ENCODE data around the gene NSDHL.

GRCh38 chrX:152892999-152893891, 62.4 kb downstream of the NSDHL start:
- TF ChIP-seq EZH2 (IDR thresholded peaks at IDR 0.05; ENCODE audit: borderline replicate concordance, low read depth, low read length, poor library complexity, severe bottlenecking) (no peak), CTCF (conservative IDR thresholded peaks at IDR 0.05; ENCODE audit: low read depth, low read length) (no peak)
